ENCODE results near the gene EP300. TPM values are rescaled to one million over a fixed set of nuclear protein-coding genes. Genes with fewer than 3 reads are reported as not detected.

EP300 gene
- total RNA-seq, 2 donors from 2014 or later: 48.7 to 50.9 TPM

DNA sequence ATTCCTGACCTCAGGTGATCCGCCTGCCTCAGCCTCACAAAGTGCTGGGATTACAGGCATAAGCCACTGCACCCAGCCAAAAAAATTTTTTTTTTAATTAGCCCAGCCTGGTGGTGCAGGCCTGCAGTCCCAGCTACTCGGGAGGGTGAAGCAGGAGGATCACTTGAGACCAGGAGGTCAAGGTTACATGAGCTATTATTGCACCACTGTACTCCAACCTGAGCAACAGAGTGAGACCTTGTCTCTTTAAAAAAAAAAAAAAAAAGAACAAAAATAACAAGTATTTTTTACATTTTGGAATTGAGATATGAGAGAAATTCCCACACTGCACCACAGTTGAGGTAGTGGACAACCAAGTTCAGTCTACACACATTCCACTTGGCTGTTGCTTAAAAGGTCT lies 99.1 kb downstream of the EP300 start:
- intact Hi-C loops (cut with DNase I): loop anchor here in 1 of 2 donors (5.0 kb wide), 1 partner anchor 954 kb away; no protein-coding TSS in a partner anchor
- no peak for DNase-seq (ENCODE audit: low spot score)

DNA sequence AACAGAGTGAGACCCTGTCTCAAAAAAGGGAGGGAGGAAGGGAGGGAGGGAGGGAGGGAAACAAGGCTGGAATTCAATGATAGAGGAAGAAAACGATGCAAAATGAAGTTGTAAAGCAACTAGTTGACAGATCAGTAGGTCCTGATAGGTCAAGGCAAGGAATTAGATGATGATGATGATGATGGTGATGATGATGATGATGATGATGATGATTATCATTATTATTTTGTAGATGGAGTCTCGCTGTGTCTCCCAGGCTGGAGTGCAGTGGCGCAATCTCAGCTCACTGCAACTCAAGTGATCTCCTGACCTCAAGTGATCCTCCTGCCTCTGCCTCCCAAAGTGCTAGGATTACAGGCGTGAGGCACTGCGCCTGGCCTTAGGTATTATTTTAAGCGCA lies 101.4 kb downstream of the EP300 start:
- DNase-seq (ENCODE audit: low spot score): peak; percentile 17
- intact Hi-C loops (cut with DNase I): loop anchor here in 1 of 2 donors (5.0 kb wide), 1 partner anchor 957 kb away; no protein-coding TSS in a partner anchor

DNA sequence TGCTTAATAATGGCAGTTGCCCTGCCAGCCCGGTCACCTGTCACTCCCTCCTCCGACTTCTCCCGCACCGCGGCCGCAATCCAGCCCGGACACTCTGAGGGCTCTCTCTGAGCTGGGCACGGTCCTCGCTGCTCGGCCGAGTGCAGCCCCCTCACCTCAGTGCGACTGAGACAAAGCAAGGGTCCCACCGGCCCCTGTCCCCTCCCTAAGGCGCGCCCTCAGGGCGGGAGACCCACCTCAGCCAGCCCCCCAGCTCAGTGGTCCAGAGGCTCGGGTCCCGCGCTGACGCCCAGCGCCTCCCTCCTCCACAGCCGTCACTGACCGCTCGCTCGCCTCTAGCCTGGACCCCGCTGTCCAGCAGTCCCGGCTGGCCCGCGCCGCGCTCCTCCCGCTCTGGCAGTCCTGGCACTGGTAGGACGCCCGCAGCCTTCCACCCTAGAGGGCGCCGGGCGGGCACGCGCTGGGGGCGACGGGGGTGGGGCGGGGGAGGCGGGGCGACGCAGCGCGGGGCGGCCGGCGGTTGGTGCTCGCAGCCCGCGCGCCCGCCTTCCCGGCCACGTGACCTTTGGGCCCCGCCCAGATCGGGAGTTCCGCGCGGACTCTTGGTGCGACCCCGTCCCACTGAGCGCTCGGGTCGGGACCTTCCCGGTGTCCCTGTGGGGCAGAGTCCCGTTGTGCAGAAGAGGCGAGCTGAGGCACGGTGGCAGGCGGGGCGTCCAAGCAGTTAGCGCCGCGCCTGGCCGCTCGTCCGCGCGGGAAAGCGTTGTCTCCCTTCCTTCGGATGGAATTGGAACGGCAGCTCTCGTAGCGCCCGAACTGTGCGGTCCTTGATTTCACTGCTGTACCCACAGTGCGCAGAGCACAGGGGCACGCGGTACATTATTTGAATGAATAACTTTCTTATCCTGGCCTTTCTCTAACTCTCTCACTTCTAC lies 104.9 kb downstream of the EP300 start:
- DNase-seq (ENCODE audit: low spot score): peak; percentile 93
- intact Hi-C loops (cut with DNase I): no loop called here

DNA sequence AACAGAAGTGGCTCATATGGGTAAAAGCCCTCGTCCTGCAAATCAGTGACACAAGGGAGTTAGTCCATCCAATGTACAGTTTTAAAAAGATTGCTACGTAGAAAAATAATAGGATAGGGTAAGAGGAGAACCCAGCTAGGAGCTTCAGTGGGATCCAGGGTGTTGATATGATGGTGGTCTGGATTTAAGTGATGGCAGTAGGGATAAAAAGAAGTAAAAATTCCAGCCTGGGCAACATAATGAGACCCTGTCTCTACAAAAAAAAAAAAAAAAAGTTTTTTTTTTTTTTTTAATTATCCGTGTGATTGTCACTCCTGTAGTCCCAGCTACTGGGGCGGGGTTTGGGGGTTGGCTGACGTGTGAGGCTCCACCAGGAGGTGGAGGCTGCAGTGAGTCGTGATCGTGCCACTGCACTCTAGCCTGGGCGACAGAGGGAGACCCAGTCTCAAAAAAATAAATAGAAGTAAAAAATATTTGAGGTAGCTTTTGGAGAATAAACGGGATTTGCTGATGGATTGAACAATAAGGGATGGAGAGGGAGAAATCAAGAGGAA lies 105.7 kb downstream of the EP300 start:
- peak; percentile 75 for DNase-seq (ENCODE audit: low spot score)
- intact Hi-C loops (cut with DNase I): no loop called here

DNA sequence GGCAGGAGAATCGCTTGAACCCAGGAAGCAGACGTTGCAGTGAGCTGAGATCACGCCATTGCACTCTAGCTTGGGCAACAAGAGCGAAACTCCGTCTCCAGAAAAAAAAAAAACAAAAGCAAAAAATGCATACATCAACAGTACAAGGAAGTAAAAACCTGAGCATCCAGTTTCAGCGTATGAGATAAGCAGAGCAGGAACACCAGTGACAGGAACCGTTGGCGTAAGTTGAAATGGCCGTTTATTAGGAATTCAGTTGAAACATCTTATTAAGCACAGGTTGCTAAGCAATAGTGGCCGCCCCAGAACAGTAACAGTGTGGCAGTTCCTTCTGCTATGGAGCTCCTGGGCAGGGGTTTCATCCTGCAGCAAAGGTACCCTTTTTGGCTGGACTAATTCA lies 108.7 kb downstream of the EP300 start:
- intact Hi-C loops (cut with DNase I): no loop called here

DNA sequence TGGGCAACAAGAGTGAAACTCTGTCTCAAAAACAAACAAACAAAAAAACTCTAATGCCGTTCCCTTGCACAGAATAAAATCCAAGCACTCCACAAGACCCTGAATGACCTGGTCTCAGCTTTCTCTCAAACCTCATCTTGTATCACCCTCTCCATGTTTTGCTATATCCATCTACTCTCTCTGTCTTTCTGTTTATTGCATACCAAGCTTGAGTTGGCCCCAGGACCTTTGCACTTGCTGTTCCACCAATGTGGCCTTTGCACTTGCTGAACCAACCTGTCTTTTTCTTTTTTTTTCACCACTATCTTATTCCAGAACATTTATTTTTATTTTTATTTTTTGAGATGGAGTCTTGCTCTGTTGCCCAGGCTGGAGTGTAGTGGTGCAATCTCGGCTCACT lies 110.7 kb downstream of the EP300 start:
- intact Hi-C loops (cut with DNase I): no loop called here
- DNase-seq (ENCODE audit: low spot score): no peak

More for the DNA sequence above, 108.7 kb downstream of the EP300 start:
- DNase-seq (ENCODE audit: low spot score): peak; percentile 16

DNA sequence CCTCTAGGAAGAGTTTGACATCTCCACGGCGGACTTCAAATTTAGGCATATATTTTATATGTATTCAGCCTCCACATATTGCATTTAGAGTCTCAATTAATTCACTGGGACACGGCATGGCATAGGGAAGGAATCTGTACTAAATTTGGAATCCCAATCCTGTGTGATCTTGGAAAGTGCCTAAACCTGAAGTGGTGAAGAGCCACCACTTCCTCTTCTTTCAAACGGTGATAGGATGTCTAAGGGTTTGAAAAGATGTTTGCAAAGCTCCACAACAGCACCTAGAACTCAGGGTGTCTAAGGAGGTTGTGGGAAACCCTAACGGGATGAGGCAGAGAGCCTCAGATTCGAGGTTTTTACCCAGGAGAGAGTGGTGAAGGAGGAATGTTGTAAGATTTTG lies 111.7 kb downstream of the EP300 start:
- DNase-seq (ENCODE audit: low spot score): no peak
- intact Hi-C loops (cut with DNase I): no loop called here

DNA sequence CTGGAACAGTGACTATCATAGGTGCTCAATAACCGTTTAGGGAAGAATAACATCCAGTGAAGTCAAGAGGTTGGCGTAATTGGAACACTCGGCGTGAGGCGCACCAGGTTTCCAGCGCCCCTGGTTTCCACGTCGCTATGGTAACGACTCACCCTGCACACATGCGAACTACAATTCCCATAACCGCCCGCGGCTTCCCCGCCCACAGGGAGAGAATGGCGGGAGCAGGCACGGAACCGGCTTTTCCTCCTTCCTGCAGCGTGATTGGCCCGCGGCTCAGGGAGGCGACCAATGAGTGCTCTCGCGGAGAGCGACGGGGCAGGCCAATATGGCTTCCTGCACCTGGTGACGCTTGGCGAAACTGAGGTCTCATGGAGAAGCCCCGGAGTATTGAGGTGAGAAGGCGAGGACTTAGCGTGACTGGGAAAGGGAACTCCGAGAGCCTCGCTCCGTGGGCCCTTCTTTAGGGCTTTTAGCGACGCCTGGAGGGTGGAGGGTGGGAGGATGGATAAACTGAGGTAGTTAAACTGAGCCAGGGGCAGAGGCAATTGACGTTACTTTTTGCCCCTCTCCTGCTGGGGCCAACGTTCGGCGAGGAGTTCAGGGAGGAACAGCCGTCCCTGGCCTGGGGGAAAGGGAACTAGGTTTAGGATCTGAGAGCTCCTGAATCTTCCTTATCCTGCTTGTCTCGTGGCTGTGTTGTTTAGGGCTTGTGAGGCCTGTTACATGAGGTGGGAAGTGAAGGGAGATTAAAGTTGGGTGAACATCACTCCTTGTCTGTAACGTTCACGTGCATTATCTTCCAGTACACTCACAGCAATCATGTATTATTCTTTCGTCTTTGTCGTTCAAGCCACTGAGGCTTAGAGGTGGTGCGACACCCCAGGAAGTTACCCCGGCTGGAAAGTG lies 112.9 kb downstream of the EP300 start, which contains the start of gene L3MBTL2:
TSS of gene L3MBTL2 (plus strand) at position 321 of the 909 bp plus-strand sequence. CDS start at position 372, 51 bp downstream.
- intact Hi-C loops (cut with DNase I): no loop called here
- peak; percentile 99 for DNase-seq (ENCODE audit: low spot score)

DNA sequence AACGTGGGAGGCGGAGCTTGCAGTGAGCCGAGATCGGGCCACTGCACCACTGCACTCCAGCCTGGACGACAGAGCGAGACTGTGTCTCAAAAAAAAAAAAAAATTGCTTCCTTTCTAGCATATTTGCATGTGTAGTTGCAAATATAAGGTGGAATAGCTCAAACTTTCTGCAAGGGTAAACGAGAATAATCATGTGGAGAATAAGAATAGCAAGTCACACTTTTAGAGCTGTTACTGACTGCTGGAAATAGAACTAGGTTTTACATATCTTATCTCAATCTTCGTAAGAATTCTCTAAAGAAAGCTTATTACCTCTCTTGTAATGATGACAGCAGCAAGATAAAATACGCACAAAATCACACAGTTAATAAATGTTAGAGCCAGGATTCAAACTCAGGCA lies 114.3 kb downstream of the EP300 start:
- DNase-seq (ENCODE audit: low spot score): no peak
- intact Hi-C loops (cut with DNase I): no loop called here

DNA sequence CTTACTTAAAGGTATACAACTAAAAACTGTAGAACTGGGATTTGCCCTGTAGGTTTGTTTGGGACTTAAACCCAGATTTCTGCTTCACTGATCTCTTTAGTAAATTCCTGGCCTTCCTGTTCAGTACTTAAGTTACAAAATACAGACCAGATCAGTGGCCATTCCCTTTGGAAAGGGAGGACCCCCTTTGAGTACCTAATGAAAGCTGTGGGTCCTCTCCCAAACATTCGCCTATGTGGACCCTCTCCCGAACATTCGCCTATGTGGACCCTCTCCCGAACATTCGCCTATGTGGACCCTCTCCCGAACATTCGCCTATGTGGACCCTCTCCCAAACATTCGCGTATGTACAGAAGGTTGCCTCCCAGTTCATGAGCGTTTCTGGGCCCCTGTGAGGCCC lies 123.0 kb downstream of the EP300 start:
- DNase-seq (ENCODE audit: low spot score): no peak
- intact Hi-C loops (cut with DNase I): no loop called here

DNA sequence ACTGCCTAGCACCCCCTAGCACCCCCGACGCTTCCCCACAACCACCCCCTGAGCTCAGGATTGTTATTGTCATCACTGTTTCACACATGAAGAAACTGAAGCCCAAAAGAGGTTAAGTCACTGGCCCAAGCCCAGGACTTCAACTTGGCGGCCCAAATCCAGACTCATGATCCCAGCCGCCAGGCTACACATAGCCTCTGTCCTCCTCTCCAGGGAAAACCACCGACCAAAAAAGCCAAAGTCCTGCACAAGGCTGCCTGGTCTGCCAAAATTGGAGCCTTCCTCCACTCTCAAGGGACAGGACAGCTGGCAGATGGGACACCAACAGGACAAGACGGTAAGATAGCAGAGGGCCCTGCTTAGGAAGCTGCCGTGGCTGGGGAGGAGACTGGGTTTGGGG lies 123.5 kb downstream of the EP300 start:
- intact Hi-C loops (cut with DNase I): no loop called here
- DNase-seq (ENCODE audit: low spot score): no peak

DNA sequence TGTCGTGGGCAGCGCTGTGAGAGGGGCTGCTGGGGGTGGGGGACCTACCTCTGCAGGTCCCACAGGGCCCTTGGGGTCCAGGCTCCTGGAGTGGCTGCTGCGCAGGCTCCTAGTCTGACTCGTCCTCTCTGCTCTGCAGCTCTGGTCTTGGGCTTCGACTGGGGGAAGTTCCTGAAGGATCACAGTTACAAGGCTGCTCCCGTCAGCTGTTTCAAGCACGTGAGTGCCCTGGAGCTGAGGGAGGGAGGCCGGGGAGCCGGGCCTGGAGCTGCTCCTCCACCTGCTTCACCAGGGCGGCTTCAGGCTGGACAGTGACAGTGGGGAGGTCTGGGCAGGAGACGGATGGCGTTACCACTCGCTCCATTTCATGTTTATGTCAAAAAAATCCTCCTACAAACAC lies 124.6 kb downstream of the EP300 start:
- DNase-seq (ENCODE audit: low spot score): no peak
- intact Hi-C loops (cut with DNase I): no loop called here

DNA sequence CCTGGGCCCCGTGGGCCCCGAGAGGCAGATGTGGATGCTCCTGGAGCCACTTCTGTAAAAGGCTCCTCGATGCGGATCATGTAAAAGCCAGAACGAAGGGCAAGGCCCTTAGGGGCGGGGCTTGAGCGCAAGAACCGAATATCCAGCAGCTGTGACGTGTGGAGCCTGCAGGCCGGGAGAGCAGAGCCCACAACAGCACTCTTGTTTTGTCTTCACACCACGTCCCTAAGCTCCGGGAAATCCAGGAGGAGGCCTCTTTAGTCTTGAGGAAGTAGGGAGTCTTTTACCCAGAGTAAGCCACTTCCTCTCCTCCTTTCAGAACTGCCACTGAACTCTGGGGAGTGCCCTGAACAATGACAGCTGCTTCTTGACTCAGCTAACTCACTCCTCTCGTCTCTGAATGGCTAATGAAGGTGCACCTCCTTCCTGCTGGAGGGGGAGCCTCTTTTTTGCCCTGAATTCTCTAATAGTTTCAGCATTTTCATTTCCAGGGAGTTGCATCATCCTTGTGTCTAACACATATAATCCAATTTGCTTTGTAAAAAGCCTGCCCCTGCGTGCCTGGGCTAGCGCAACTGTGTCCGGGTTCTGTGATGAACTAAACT lies 125.3 kb downstream of the EP300 start:
- intact Hi-C loops (cut with DNase I): no loop called here
- DNase-seq (ENCODE audit: low spot score): peak; percentile 88

DNA sequence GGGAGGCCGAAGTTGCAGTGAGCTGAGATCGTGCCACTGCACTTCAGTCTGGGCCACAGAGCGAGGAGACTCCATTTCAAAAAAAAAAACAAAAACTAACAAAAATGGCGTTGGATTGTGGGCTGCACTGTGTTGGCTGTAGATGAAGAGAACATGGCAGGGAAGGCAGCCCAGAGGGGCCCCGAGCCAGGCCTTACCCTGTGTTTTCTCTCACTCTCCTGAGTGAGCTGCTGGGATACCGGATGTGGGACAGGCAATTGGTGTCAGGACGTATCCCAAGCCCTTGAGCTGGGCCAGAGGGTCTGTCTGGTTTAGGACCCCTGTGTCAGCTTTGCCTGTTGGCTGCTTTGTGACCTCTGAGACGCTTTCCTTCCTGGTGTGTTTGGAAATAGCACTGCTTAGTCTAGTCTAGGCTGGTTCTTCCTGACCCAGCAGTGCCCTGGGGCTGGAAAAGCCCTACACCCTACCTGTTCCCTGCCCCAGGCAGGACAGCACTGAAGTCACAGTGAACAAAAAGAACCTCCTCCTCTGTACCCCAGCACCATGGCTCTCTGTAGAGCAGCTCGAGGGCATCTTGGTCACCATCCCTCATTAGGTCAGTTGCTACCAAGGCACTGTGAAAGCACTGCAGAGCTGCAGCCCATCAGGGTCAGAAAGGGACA lies 130.6 kb downstream of the EP300 start:
- intact Hi-C loops (cut with DNase I): no loop called here
- DNase-seq (ENCODE audit: low spot score): no peak

DNA sequence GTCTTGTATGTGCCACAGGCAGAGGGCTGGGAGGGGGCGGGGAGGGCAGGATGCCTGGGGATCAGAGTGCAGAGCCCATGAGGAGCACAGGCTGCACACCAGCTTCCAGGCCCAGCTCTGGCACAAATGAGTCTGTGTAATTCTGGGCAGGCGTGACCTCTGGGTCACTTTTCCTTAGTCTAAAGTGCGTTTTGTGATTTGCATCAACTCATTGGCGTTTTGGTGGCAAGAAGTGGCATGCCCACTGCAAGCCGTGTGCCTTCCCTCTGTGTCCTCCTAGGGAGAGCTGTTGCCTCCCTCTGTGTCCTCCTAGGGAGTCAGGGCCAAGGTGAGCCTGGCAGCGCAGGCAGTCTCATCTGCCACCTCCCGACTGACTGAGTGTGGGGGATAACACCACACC lies 131.1 kb downstream of the EP300 start:
- no peak for DNase-seq (ENCODE audit: low spot score)
- intact Hi-C loops (cut with DNase I): no loop called here

DNA sequence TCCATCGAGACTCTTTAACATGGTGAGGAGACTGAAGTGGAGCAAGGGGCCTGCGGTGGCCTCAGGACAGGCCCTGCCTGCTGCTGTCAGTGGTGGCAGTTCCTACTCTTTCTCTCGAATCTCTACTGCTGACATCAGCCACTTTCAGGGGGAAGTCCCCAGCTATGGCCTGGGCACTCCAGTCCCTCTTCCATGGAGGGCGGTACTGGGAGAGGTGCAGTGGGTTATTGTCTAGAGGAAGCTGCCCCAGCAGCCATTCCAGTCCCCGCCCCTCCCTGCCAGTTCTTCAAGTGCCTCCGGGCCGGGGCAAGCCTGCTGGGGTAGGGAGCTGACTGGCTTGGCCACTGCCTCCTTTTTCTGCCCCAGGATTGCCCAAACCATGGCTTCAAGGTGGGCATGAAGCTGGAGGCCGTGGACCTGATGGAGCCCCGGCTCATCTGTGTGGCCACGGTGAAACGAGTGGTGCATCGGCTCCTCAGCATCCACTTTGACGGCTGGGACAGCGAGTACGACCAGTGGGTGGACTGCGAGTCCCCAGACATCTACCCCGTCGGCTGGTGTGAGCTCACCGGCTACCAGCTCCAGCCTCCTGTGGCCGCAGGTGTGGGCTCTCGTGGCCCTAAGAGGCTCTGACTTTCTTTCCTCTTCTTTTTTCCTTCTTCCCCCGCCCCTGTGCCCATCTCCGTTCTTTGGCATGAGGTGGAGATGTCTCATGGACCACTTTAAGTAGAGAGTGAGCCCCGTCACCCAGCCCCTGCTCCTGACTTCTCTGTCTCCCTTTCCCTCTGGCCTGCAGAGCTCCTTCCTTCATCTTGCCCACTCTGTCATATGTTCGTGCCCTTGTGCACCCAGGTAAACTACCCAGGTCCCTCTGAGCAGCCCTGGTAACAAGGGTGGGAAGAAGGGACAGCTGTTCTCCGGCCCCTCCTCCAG lies 134.6 kb downstream of the EP300 start:
- no peak for DNase-seq (ENCODE audit: low spot score)
- intact Hi-C loops (cut with DNase I): no loop called here

DNA sequence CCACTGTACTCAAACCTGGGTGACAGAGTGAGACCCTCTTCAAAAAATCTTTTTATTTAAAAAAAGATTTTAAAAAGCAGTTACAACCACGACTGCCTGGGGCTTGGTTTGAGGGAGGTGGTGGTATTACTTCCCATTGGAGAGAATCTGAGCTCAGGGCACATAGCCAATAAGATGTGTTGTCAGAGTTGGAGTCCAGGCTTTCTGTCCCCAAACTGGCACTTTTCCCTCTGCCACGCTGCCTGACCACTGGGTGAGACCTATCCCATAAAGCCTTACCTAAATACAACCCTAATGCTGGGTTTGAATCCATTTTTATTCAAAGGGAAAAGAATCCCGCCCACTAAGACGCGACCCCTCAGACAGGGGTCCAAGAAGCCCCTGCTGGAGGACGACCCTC lies 136.8 kb downstream of the EP300 start:
- intact Hi-C loops (cut with DNase I): no loop called here
- DNase-seq (ENCODE audit: low spot score): no peak
